Dermis microvascular lymphatic vessel endothelial cell (primary cell): ENCODE data around the gene PPARG. TPM values are rescaled to one million over a fixed set of nuclear protein-coding genes. Genes with fewer than 3 reads are reported as not detected.
"Not testable (repeated sequence)": the region's sequence is repeated elsewhere in the genome, so short reads cannot be mapped to it uniquely, and the experiment has no call there.

Source experiments
- DNase-seq, 2 donors: peaks; one replicate each; pipeline versions ENCODE4 v3.0.0 to v3.0.0-alpha.2; 2010; ENCODE audit warnings: low read depth in 2 of 2
- total RNA-seq: library from RNA; depleted of rRNA; stranded (reverse); fragments of >200 nt; gene quantifications from 2 replicates; pipeline ENCODE4 v1.2.1, GENCODE V29; 2014

PPARG gene
- total RNA-seq, result 56.0 and 58.8 TPM in 2 replicates

DNA sequence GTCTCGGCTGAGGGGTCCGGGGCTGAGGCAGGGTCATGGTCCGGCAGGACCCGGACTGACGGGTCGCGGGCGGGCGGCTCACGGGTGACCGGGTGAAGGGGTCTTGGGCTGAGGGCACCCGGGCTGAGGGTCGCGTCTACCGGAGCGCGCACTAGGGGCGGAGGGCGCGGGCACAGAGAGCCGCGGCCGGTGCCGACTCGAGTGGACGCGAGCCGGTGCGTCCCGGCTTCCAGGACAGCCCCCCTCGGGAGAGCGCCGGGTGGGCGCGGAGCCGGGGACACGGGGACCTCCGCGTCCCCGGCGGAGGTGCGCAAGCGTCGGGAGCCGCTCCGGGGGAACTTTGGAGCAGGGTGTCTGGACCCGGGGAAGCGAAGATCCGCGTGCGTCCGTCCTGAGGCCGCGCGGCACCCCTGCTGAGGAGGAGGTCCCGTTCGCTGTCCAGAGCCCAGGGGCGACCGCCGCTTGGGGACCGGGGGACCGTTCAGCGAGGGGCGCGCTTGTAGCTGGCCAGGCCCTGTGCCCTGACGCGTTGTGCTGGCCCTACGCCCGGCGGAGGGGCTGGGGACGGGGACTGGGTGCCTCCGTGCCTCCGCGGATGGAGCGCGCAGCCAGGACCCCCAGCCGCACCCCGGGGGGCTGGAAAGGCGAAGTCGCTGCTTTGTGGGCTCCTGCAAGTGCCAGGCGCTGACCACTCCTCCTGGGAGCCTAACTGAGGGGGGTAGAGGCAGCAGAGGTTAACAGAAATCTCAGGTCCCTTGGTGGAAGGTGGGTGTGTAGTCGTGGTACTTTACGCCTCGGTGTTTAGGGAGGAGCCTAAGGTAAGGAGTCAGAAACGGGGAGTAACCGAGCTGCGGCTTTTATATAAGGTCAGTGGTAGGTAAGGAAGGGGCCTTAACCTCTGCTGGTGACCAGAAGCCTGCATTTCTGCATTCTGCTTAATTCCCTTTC lies at the start of gene PPARG:
TSS of gene PPARG (plus strand) at position 889 of the 948 bp plus-strand sequence. CDS start 90,642 bp downstream, outside the sequence.
- peak in 1 of 2 donors; percentile 51 for DNase-seq

GRCh38 chr3:12239301-12239700 lies 49.6 kb upstream of the PPARG start:
- no peak for DNase-seq

GRCh38 chr3:12242772-12243171 lies 46.1 kb upstream of the PPARG start:
- DNase-seq, result no peak

DNA sequence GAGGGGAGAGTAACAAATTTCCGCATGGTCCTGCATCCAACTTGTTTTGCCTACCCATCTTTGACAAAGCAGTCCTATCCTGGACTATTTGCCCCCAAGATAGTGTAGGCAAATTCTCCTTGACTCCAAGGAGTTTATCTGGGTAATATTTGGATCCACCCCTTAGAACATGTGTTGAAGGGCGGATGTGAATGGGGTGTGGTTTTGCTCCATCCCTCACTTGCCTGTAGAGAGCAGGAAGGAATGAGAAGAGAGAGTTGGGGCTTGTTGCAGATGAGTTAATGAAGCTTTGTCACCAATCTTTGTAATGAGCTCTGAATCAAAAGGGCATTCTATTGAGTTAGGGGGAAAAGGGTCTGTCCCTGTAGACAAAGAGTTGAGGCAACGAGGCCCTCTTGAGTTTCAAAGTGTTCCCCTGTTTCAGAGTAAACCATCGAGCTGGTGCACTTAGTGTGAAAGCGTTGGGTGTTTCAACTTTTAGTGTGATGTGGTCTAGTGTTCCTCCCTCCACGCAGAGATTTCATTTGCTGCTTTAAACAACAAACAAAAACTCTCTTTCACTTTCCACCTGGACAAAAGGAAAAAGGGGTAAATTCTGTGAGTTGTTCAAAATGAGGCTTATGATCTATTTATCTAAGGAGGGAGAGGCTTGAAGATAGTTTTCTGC lies 42.2 kb upstream of the PPARG start:
- DNase-seq, result no peak

GRCh38 chr3:12247411-12247810 lies 41.5 kb upstream of the PPARG start:
- no peak for DNase-seq

DNA sequence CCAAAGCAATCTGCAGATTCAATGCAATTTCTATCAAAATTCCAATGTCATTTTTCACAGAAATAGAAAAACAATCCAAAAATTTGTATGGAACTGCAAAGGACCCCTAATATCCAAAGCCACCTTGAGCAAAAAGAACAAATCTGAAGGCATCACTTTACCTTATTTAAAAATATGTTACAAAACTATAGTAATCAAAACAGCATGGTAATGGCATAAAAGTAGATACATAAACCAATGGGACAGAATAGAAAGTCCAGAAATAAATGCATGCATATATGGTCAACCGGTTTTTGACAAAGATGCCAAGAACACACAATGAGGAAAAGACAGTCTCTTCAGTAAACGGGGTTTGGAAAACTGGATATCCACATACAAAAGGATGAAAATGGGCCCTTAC lies 39.4 kb upstream of the PPARG start:
- no peak for DNase-seq

DNA sequence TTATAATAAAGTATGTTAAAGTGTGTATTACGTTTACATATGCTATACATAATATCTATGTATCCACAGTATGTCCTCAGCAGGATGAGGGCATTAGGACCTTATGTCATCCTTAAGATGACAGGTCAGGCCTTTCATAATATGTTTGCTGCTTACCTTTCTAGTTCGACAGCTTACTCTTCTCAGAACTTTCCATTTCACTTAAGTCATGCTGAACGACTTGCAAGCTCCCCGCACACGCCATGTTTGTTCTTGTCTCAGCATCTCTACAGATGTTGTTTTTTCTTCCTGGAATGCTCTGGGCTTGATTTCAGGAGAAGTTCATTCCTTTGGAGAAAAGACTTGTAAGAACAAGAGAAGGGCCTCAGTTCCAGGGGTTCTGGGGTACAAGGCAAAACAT lies 36.0 kb upstream of the PPARG start:
- DNase-seq, result no peak

GRCh38 chr3:12253516-12254343 lies 35.1 kb upstream of the PPARG start:
- no peak for DNase-seq

- no peak for DNase-seq
Observed at GRCh38 chr3:12255393-12255792, 33.5 kb upstream of the PPARG start.

DNA sequence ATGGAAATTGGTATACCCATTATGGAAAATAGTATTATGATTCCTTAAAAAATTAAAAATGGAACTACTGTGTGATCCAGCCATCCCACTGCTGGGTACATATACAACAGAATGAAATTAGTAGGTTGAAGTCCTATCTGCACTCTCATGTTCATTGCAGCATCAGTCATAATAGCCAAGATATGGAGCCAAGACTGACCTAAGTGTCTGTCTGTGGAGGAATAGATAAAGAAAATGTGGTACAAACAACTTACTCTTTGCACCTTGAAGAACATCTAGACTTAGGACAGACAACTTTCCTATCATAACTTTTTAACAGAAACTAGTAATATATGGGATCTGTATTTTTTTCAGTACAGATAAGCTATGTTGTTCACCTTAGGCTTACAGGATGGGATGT lies 30.0 kb upstream of the PPARG start:
- DNase-seq, result no peak

DNA sequence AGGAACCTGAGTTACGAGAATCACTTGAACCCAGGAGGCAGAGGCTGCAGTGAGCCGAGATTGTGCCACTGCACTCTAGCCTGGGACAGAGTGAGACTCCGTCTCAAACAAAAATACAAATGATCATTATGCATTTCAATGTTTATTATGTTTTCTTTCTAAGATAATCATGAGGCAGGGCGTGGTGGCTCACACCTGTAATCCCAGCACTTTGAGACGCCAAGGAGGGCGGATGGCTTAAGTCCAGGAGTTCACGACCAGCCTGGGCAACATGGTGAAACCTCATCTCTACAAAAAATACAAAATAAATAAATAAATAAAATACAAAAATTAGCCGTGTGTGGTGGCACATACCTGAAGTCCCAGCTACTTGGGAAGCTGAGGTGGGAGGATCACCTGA lies 26.7 kb upstream of the PPARG start:
- not testable (repeated sequence) for DNase-seq

- DNase-seq, result no peak
Observed at GRCh38 chr3:12265508-12265907, 23.4 kb upstream of the PPARG start.

DNA sequence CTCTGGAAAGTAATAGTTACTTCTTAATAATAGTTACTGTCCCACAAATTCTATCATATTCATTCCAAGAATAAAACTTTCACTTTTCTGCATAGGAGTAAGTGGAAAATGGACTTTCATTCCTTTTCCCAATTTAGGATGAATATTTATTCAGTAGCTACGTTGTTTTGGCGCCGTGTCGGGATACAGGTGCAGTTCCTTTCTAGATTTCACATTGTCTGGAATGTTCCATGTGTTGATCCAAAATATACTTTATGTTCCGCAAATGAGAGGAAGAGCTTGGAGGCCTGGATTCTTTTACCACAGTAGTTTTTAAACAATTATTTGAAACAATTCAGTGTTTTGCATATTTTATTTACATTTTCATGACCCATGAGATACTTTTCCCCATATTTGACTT lies 22.8 kb upstream of the PPARG start:
- DNase-seq, result peak; percentile 55 to 79

DNA sequence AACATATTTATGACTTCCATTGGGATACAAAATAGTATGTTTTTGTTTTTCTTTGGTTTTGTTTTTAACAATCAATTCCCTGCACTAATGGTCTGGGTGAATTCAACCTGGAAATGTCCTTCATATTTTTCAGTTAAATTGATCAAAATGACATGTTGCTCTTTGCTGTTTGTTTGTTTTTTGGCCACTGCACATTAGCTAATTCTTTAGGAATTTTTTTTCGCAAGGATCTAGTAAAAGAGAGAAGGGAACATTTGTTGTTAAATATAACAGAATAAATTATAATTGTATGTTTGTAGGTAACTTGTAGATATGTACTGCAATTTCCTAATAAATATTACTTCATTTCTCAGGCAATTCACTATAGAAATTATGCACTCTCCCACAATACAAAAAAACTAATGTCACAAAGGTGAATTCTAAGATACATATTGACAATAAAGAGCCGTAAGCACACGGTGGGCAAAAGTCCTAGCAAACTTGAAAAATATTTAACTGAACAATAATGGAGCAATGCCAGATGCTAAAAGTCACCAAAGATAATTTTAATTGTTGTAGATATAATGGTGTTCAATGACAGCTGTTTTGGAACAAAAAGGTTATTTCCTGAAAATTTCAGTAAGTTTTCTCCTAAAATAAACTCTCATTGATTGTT lies 21.4 kb upstream of the PPARG start:
- peak; percentile 60 to 68 for DNase-seq

DNA sequence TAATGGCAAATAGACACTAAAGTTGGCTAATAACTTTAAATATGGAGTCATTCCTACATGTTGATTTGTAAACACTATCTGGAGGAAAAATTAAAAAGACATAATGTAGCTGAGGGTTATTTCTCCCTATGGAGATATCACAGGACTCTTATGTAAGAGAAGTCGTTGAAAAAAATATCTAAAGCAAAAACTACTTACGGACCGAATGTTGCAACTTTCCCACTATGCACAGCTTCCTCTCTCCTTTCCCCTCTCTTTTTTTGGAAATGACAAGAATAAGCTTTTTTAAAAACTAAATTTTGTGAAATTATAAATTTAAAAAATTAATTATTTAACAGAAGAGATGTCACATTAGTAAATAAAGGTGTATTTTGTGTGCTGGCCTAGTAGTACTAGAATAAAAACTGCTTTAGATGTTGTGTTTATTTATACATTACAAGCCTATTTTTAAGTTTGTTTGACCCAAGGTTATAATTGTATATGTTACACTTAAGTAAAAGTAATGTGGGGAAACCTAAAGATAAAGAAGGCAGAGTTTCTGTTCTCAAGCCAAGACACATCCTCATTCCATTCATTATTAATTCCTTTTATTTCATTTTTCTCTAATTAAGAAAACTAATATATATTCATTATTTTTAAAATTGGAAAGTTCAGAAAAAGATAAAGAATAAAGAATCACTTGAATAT lies 20.7 kb upstream of the PPARG start:
- no peak for DNase-seq

DNA sequence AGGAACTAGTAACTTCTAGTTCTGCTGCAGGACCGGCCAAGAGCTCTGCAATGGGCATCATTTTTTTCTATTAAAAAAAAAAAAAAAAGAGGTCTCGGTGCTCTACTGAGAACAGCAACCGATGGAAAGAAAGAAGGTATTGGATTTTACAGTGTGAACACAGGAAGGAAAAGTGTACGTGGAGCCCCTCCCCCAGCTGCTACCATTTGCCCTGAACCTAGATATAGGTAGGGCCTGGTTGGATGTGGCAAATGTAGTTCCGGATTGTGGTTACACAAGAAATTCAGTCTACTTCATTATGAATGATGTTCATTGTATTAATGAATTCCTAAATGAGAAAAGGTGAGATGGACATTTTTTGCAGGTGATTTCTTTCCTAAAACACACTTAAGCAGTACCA lies 17.9 kb upstream of the PPARG start:
- DNase-seq, result no peak

- DNase-seq, result no peak
Observed at GRCh38 chr3:12273045-12273695, 15.7 kb upstream of the PPARG start.

DNA sequence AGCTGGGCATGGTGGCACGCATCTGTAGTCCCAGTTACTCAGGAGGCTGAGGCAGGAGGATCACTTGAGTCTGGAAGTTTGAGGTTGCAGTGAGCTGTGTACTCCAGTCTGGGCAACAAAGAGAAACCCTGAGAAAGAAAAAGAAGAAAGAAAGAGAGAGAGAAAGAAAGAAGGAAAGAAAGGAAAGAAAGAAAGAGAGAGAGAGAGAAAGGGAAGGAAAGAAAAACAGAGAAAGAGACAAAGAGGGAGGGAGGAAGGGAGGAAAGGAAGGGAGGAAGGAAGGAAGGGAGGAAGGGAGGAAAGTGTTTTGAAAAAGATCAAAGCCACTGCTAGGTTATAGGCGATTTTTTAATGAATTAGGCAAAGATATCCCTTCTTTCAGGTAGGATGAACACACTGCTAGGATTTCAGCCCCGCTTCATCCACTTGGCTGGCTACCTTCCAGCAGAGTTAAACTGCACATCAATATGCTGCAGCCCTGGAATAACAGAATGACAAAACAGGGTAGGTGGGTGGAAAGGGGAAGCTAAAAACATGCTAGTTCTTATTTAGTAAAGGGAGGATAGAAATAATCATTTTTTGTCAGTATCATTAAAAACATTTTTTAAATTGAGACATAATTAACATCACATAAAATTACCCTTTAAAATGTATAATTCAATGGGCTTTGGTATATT lies 12.8 kb upstream of the PPARG start:
- DNase-seq, result no peak

DNA sequence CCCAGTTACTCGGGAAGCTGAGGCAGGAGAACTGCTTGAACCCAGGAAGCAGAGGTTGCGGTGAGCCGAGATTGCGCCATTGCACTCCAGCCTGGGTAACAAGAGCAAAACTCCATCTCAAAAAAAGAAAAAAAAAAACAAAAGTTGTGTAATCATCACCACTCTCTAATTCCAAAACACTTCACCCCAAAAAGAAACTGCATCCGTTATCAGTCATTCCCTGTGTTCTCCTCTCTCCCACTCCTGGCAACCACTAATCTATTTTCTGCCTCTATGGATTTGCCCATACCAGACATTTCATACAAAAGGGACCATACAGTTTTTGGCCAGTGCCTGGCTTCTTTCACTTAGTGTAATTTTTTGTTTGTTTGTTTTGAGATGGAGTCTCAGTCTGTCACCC lies 12.0 kb upstream of the PPARG start:
- not testable (repeated sequence) for DNase-seq

- no peak for DNase-seq
Observed at GRCh38 chr3:12278566-12278965, 10.3 kb upstream of the PPARG start.
